SU-DHL-6 (cell line): ENCODE data around the gene TMEM175.
"Not testable (repeated sequence)": the region's sequence is repeated elsewhere in the genome, so short reads cannot be mapped to it uniquely, and the experiment has no call there.

ENCODE experiments used
- EZH2phosphoT487 ChIP-seq: fragments of 200-600 bp; sonication (generic), shearing (Covaris generic); conservative IDR thresholded peaks from 2 replicates; pipeline ENCODE4 v1.6.1; 2018; ENCODE audit warnings: mild to moderate bottlenecking, antibody characterized with exemption, low read length, moderate library complexity, mixed read lengths
- TF ChIP-seq, protein P1 (sequence below): fragments of 200-600 bp; sonication (generic); IDR thresholded peaks from one replicate; pipeline ENCODE4 v1.5.1; 2017; ENCODE audit warnings: antibody characterized with exemption, mild to moderate bottlenecking, low read length, moderate library complexity; ENCODE audit not compliant: insufficient read depth, poor library complexity, severe bottlenecking

DNA sequence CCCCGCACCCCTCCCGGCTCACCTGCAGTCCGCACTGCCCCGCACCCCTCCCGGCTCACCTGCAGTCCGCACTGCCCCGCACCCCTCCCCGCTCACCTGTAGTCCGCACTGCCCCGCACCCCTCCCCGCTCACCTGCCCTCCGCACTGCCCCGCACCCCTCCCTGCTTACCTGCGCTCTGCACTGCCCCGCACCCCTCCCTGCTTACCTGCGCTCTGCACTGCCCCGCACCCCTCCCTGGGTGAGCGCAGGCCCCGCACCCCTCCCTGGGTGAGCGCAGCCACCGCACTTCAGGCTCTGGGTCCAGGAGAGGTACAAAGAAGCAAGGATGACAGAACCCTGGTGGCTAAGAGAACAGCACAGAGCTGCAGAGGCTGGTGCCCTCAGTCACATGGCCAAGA, 4.7 kb upstream of the TMEM175 start:
- not testable (repeated sequence) for TF ChIP-seq EZH2phosphoT487
- TF ChIP-seq, protein P1, sequence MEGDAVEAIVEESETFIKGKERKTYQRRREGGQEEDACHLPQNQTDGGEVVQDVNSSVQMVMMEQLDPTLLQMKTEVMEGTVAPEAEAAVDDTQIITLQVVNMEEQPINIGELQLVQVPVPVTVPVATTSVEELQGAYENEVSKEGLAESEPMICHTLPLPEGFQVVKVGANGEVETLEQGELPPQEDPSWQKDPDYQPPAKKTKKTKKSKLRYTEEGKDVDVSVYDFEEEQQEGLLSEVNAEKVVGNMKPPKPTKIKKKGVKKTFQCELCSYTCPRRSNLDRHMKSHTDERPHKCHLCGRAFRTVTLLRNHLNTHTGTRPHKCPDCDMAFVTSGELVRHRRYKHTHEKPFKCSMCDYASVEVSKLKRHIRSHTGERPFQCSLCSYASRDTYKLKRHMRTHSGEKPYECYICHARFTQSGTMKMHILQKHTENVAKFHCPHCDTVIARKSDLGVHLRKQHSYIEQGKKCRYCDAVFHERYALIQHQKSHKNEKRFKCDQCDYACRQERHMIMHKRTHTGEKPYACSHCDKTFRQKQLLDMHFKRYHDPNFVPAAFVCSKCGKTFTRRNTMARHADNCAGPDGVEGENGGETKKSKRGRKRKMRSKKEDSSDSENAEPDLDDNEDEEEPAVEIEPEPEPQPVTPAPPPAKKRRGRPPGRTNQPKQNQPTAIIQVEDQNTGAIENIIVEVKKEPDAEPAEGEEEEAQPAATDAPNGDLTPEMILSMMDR = not testable (repeated sequence)
